Dendritic cell treated with granulocyte-macrophage colony-stimulating factor and Interleukin-4, amounts not matched to agents 40 ng/mL and 50 ng/mL, for 4 days (primary cell): ENCODE results near the gene CACFD1.

Experiments
- H3K27ac Mint-ChIP-seq: one replicate; pipeline ENCODE4 v1.8.0; 2022; ENCODE audit warnings: mild to moderate bottlenecking, mixed read lengths
- H3K27me3 Mint-ChIP-seq: one replicate; pipeline ENCODE4 v1.8.0; 2022; ENCODE audit warnings: mild to moderate bottlenecking, mixed read lengths
- H3K36me3 Mint-ChIP-seq: one replicate; pipeline ENCODE4 v1.8.0; 2022; ENCODE audit warnings: low read depth, mixed read lengths
- H3K4me1 Mint-ChIP-seq: one replicate; pipeline ENCODE4 v1.8.0; 2022; ENCODE audit warnings: low read depth, mixed read lengths
- H3K4me3 Mint-ChIP-seq: one replicate; pipeline ENCODE4 v1.8.0; 2022; ENCODE audit warnings: mild to moderate bottlenecking, moderate library complexity, mixed read lengths
- H3K9me3 Mint-ChIP-seq: one replicate; pipeline ENCODE4 v1.8.0; 2022; ENCODE audit warnings: mixed read lengths
- intact Hi-C: fragments of 100-400 bp; cut with micrococcal nuclease; formaldehyde crosslinking; loops from one replicate; pipeline ENCODE4 v1.15.0; 2022

CACFD1 gene

DNA sequence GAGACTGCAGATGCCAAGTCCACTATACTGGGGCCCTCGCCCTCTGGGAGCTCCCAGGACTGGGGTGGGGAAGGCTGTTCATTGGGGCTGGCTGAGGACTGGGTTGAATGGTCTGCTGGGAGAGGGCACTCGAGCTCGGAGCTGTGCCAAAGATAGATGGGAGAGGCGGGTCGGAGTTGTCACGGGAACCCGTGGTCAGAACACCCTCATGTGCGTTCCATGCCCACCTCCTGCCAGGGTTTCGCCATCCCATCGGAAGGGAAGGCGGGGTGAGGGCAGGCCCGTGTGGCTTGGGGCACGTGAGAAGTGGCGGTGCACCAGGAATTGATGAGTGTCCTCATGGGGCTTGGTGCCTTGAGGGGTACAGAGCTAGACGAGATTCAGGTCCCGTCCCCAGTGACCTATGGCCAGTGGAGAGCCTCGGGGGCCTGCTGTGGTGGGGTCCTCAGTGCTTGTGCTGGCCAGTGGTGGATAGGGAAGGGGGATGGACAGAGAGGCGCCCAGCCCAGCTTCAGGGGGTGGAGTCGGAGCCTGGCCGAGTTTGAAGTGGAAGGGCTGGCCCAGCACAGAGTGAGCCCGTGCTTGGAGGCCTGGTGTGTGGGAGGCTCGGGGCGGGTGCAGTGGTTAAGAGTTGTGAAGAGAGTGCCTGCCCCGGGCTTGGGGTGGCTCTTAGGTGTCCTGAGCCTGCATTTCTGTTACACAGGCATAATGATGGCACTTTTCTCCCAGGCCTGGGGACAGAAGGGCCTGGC is 4.3 kb downstream of the CACFD1 start:
- H3K4me1 Mint-ChIP-seq = peaks cover 52% of the 10 kb centered on the region
- H3K27ac Mint-ChIP-seq = no peak overlapping the region
- H3K9me3 Mint-ChIP-seq = no peaks in the 10 kb centered on the region
- intact Hi-C loops = no loop called here
- peaks cover 37% of the 10 kb centered on the region for H3K27me3 Mint-ChIP-seq
- H3K36me3 Mint-ChIP-seq = peaks cover 6% of the 10 kb centered on the region
- no peak overlapping the region for H3K4me3 Mint-ChIP-seq

DNA sequence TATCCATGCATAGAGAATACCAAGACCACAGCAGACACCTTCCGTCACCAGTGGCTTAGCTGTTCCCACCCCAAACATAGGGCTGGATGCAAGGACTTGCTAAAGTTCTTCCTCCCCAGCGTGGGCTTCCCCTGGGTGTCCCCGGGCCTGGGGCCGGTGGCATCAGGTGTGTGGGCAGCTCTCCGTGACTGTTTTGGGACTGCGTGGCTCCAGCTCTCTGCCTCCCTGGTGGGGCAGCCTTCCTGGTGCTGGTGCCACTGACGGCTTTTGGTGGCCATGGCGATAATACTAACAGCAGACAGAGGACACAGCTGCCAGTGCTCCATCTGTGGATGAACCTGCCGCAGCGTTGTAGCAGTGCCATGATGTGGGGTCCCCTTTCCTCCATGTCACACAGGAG is 4.9 kb downstream of the CACFD1 start:
- peaks cover 52% of the 10 kb centered on the region for H3K4me1 Mint-ChIP-seq

DNA sequence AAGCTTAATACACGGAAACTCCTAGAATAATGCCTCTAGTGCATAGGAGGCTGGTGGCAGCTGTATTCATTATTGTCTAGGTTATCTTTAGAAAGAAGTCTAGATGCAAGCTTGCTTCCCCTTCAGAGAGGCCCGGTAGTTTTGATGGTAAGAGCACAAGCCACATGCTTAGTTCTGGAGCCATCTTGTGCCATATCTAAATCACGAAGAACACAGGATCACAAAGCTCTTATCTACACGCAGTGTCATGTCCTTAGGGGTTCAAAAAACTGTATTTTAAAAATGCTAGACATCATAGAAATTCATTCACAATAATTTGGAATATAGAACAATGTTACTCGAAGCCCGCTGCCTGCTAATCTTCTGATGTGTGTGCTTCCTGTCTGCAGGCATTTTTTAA is 6.2 kb downstream of the CACFD1 start:
- Mint-ChIP-seq H3K36me3 (peaks cover 3% of the 10 kb centered on the region), H3K9me3 (no peaks in the 10 kb centered on the region), H3K4me1 (peaks cover 54% of the 10 kb centered on the region), H3K27ac (no peak overlapping the region), H3K4me3 (no peak overlapping the region), H3K27me3 (peaks cover 29% of the 10 kb centered on the region)
- intact Hi-C loops = no loop called here

More for the DNA sequence above, 4.9 kb downstream of the CACFD1 start:
- H3K4me3 Mint-ChIP-seq = no peak overlapping the region
- intact Hi-C loops = no loop called here
- H3K27me3 Mint-ChIP-seq = peaks cover 37% of the 10 kb centered on the region
- H3K9me3 Mint-ChIP-seq = no peaks in the 10 kb centered on the region
- peaks cover 6% of the 10 kb centered on the region for H3K36me3 Mint-ChIP-seq
- no peak overlapping the region for H3K27ac Mint-ChIP-seq

DNA sequence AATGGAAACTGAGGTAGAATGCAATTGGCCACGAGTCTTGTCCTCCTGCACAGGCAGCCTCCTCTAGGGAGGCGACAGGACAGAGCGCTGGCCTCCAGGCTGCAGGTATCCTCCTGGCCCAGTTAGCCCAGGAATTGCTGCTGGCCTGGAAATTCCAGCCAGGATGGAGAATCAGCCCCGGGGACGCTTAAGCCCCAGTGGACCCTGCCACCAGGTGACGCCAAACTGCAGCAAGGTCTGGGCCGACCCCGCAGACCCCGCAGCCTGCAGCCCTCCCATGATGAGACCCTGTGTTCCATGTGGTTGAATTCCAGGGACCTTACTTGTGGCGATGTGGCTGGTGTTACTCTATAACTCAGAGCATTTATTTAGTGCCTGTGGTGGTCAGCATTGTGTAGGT is 7.3 kb downstream of the CACFD1 start:
- peaks cover 18% of the 10 kb centered on the region for H3K27me3 Mint-ChIP-seq
- H3K4me3 Mint-ChIP-seq = no peak overlapping the region
- intact Hi-C loops = no loop called here
- H3K36me3 Mint-ChIP-seq = peaks cover 14% of the 10 kb centered on the region
- H3K9me3 Mint-ChIP-seq = no peaks in the 10 kb centered on the region
- H3K27ac Mint-ChIP-seq = no peak overlapping the region
- peaks cover 56% of the 10 kb centered on the region for H3K4me1 Mint-ChIP-seq

DNA sequence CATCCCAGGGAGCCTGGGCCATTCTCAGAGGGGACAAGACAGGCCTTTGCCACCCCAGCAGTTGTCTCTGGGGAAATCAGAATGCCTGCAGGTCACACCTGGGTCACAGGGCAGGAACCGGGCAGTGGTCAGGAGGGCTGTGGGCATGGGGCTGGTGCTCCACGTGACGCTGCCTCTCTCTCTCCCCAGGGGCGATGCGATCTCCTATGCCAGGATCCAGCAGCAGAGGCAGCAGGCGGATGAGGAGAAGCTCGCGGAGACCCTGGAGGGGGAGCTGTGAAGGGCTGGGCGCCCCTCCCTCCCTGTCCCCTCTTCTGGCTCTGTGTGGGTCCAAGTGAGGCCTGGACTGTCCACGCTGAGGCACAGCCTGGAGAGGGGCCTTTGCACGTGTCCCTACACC is 8.6 kb downstream of the CACFD1 start:
- H3K36me3 Mint-ChIP-seq = peaks cover 27% of the 10 kb centered on the region
- no peaks in the 10 kb centered on the region for H3K9me3 Mint-ChIP-seq
- H3K27ac Mint-ChIP-seq = no peak overlapping the region
- H3K4me1 Mint-ChIP-seq = peaks cover 61% of the 10 kb centered on the region
- peaks cover 8% of the 10 kb centered on the region for H3K27me3 Mint-ChIP-seq
- intact Hi-C loops = no loop called here
- no peak overlapping the region for H3K4me3 Mint-ChIP-seq

DNA sequence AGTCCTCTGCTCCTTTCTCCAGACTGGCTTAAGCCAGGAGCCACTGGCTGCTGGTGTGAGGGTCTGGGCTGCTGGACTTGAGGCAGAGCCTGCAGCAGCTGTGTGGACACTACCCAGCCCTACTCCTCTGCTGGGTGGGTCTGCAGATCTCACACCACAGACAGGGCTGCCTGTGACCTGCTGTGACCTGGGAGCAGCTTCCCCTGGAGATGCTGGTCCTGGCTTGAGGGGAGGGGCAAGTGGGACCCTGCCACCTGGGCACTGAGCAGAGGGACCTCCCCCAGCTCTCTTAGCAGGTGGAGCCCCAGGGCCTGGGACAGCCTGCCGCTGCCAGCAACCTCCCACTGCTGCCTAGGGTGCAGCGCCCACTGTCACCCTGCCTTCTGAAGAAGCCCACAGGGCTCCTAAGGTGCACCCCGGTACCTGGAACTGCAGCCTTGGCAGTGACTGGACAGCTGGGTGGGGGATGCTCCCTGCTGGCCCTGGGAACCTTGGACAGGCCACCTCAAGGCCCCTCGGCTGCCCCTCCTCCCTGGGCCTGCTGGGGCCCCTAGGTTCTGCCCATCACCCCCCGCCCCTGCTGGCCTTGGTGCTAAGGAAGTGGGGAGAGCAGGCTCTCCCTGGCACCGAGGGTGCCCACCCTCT is 9.1 kb downstream of the CACFD1 start:
- Mint-ChIP-seq H3K4me1 (peaks cover 62% of the 10 kb centered on the region), H3K36me3 (peaks cover 32% of the 10 kb centered on the region), H3K4me3 (no peak overlapping the region), H3K27me3 (peaks cover 6% of the 10 kb centered on the region), H3K9me3 (no peaks in the 10 kb centered on the region), H3K27ac (no peak overlapping the region)
- intact Hi-C loops = no loop called here

DNA sequence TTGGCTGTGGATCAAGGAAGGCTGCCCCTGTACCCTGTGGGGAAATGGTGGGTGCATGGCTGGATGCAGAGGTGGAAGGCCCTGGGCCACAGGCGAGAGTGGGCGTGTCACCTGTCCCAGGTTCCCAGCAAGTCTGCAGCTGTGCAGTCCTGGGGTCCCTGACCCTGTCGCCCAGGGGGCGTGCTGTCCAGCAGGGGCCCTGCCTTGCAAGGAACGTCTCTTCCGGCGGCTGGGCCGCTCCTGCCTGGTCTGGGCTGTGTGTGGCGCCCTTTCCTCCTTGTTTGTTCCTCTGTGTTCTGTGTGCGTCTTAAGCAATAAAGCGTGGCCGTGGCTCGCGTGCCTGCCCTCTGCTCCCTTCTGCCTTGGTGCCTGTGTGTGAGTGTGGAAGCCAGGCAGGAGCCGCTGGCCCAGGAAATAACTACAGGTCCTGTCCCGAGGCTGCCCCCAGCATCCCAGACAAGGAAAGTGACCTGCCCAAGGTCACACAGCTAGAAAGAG is 10.7 kb downstream of the CACFD1 start:
- Mint-ChIP-seq H3K9me3 (no peaks in the 10 kb centered on the region), H3K27me3 (no peaks in the 10 kb centered on the region), H3K27ac (peak overlapping the region; percentile 71), H3K4me1 (peaks cover 63% of the 10 kb centered on the region), H3K4me3 (no peak overlapping the region), H3K36me3 (peaks cover 48% of the 10 kb centered on the region)
- intact Hi-C loops = no loop called here

DNA sequence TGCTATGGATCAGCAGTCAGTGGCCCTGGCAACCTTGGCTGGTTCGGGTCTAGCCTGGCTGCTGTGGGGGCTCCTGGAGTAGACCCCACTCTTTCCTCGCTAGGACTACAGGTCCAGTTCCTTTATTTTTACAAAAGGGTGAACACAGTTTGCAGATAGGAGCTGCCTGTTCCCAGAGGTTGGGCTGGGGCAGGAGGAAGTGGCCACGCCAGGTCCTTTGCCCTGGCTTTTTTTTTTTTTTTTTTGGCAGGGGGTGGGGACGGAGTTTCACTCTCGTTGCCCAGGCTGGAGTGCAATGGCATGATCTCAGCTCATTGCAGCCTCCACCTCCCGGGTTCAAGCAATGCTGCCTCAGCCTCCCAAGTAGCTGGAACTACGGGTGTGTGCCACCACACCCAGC is 11.2 kb downstream of the CACFD1 start:
- intact Hi-C loops = no loop called here
- peaks cover 66% of the 10 kb centered on the region for H3K4me1 Mint-ChIP-seq
- H3K4me3 Mint-ChIP-seq = no peak overlapping the region
- H3K27me3 Mint-ChIP-seq = no peaks in the 10 kb centered on the region
- peaks cover 53% of the 10 kb centered on the region for H3K36me3 Mint-ChIP-seq
- H3K27ac Mint-ChIP-seq = peak overlapping the region; percentile 71
- no peaks in the 10 kb centered on the region for H3K9me3 Mint-ChIP-seq

DNA sequence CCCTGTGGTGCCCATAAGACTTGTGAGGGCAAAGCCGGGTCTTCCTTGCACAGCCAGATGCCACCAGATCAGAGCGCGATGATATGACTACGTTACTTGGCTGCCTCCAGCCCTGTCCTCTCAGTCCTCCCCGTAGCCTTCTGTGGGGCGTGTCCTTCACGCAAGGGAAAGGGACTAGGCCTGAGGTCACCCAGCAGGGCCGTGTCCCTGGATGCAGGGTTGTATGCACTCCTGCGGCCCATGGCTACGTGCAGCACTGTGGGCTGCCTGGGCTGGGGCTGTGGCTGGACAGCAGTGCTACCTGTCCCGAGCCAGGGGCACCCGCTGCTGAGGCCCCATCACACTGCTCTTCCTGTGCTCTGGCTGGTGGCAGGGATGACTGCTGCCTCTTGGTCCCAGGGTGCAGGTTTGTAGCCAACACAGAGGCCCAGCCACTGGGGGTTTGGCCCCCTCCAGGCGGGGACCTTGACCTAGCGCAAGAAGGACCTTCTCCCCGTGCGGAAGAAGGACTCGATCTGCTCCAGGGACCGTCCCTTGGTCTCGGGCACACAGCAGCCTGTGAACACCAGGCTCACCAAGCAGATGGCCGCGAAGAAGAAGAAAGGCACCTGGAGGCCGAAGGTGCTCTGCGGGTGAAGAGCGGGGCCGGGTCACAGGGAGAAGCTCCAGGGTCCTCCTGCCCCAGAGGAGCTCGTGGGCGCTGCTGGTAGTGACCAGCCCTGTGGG is 11.9 kb downstream of the CACFD1 start:
- Mint-ChIP-seq H3K4me3 (peak overlapping the region; percentile 17), H3K36me3 (peaks cover 60% of the 10 kb centered on the region), H3K9me3 (no peaks in the 10 kb centered on the region), H3K27ac (peak overlapping the region; percentile 71), H3K4me1 (peaks cover 73% of the 10 kb centered on the region), H3K27me3 (no peaks in the 10 kb centered on the region)
- intact Hi-C loops = no loop called here

DNA sequence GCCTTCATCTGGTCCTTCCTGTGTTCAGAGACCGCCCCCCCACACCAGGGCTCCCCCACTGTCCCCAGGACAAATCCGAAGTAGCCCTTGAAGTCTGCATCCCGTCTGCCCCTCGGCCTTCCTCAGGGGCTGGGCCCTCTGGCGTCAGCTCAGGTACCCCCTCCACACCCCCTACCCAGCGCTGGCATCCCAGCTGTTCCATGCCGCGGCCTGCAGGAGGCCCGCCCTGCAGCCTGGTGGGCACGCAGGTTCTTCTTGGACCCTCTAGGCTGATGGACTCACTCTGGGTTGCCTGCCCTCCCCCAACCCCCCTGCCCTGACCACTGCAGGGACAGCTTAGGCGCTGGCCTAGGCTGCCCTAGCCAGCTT is 12.5 kb downstream of the CACFD1 start:
- H3K4me1 Mint-ChIP-seq = peaks cover 79% of the 10 kb centered on the region
- intact Hi-C loops = no loop called here
- no peaks in the 10 kb centered on the region for H3K9me3 Mint-ChIP-seq
- H3K4me3 Mint-ChIP-seq = peak overlapping the region; percentile 32
- peaks cover 64% of the 10 kb centered on the region for H3K36me3 Mint-ChIP-seq
- H3K27me3 Mint-ChIP-seq = no peaks in the 10 kb centered on the region
- H3K27ac Mint-ChIP-seq = peak overlapping the region; percentile 71

DNA sequence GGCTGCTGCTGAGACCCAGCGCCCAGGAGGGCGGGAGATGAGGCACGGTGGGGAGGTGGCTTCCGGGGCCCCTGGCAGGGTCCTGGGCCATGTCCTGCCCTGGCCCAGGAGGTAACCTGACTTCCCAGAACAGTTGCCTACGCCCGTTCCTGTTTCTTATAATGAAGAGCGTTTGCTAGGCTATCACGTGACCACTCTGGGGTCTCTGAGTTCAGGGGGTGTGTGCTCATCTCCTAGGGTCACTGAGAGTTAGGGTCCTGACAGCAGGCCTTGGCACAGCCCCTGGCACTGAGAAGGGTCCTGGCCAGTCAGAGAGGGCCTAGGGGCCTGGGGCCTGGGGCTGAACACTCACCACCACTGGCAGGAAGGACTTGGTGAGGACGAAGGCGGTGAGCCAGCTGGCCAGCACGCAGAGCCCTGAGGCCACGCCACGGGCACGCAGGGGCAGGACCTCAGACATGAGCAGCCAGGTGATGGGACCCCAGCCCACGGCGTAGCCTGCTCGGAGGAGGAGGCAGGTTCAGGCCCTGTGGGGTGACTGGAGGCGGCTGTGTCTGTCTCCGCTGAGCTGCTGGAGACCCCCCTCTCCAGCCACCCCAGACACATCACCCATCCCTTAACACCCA is 13.1 kb downstream of the CACFD1 start:
- H3K9me3 Mint-ChIP-seq = no peaks in the 10 kb centered on the region
- H3K27ac Mint-ChIP-seq = peak overlapping the region; percentile 58
- H3K4me1 Mint-ChIP-seq = peaks cover 84% of the 10 kb centered on the region
- H3K36me3 Mint-ChIP-seq = peaks cover 68% of the 10 kb centered on the region
- intact Hi-C loops = no loop called here
- peak overlapping the region; percentile 32 for H3K4me3 Mint-ChIP-seq
- H3K27me3 Mint-ChIP-seq = no peaks in the 10 kb centered on the region

DNA sequence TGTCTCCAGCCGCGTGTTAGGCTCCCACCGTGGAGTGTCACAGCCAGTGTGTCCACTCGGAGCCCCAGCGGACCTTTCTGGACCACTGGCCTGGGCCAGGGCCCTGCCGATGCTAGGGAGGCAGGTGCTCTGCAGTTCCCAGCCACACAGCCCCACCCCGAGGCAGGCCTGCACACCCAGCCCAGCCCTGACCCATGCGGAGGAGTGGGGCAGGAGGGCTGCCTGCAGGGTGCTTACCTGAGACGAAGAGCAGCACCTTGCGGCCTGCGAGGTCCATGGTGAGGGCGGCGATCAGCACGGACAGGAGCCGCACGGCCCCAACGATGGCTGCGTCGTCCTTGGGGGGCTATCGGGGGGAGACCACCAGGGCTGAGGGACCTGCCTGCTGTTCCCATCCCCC is 14.0 kb downstream of the CACFD1 start:
- Mint-ChIP-seq H3K27me3 (no peaks in the 10 kb centered on the region), H3K27ac (no peak overlapping the region), H3K36me3 (peaks cover 71% of the 10 kb centered on the region), H3K4me1 (peaks cover 87% of the 10 kb centered on the region), H3K4me3 (no peak overlapping the region), H3K9me3 (no peaks in the 10 kb centered on the region)
- intact Hi-C loops = no loop called here

DNA sequence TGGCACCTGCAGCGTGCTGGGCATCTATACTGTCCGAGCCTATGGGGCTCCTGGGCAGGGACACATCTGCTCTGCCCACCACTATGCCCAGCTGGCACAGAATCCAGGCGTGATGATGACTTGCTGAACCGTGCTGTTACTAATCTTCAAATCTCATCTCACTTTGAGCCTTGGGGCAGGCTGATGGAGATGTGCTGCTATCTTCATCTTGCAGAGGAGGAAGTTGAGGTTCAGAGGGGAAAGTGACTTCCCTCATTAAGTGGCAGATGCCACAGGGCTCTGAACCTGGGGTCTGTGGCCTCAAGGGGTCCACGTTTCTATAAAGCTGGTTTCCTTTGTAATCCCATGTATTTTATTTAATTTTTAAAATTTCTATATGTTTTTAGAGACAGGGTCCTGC is 14.4 kb downstream of the CACFD1 start:
- Mint-ChIP-seq H3K4me1 (peaks cover 88% of the 10 kb centered on the region), H3K36me3 (peaks cover 71% of the 10 kb centered on the region), H3K4me3 (no peak overlapping the region), H3K27me3 (no peaks in the 10 kb centered on the region), H3K27ac (no peak overlapping the region), H3K9me3 (no peaks in the 10 kb centered on the region)
- intact Hi-C loops = no loop called here

DNA sequence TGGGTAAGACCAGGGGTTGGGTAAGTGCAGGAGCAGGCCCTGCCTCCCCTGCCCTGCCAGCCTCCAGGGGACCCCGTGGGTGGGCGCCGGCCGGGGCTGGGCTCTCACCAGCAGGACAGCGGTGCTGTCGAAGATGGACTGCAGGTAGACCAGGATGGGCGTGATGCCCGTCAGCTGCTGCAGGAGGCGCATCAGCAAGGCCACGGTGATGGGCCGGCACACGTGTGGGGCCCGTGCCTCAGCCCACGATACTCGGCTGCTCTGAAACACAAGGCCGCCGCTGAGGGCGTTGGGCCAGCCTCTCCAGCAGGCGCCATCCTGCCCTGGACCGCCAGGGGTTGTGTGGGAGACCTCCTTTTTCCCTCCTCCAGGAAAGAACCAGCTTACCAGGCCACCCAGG is 15.1 kb downstream of the CACFD1 start:
- Mint-ChIP-seq H3K4me1 (peaks cover 88% of the 10 kb centered on the region), H3K27me3 (peaks cover 4% of the 10 kb centered on the region), H3K4me3 (no peak overlapping the region), H3K36me3 (peaks cover 71% of the 10 kb centered on the region), H3K27ac (no peak overlapping the region), H3K9me3 (no peaks in the 10 kb centered on the region)
- intact Hi-C loops = loop anchor here (5.0 kb wide), 1 partner anchor 118 kb away; the partner anchor contains the start of genes SURF1 and SURF2
